H1 (cell line): ENCODE results near the gene CBLN3. TPM values are rescaled to one million over a fixed set of nuclear protein-coding genes. Genes with fewer than 3 reads are reported as not detected.

Source experiments
- CTCF ChIA-PET: fragments of 300-600 bp; sonication (Branson Sonifier 250); formaldehyde crosslinking; loops from one replicate; lab custom pipeline; 2021; ENCODE audit not compliant: partially characterized antibody; lab: Charles Lee
- POLR2A ChIA-PET: fragments of 300-600 bp; sonication (Branson Sonifier 250); formaldehyde crosslinking; loops from one replicate; lab custom pipeline; 2021; ENCODE audit warnings: inconsistent platforms; ENCODE audit not compliant: partially characterized antibody; lab: Charles Lee
- DNase-seq, 2 experiments: peaks; one replicate each; pipeline versions ENCODE4 v3.0.0 to v3.0.0-alpha.2; 2010 to 2022; ENCODE audit warnings: low spot score in 2 of 2, low read depth in 1 of 2, mixed read lengths in 1 of 2
- FAIRE-seq: peaks from 2 replicates; lab custom pipeline; 2011; peaks lifted over from hg19 to GRCh38; lab: Jason Lieb, UNC
- H2AFZ ChIP-seq: 2 replicates; pipeline ENCODE4 v1.8.1; 2012; ENCODE audit warnings: low read length, inconsistent platforms
- H2AK5ac ChIP-seq: 2 replicates; pipeline ENCODE4 v1.6.1; 2013; ENCODE audit warnings: low read depth, low read length
- H2BK120ac ChIP-seq: replicated peaks from 2 replicates; pipeline ENCODE3; 2013; ENCODE audit warnings: low read depth, low read length, inconsistent platforms
- H2BK12ac ChIP-seq: 2 replicates; pipeline ENCODE4 v1.6.1; 2013; ENCODE audit warnings: low read depth, low read length
- H2BK15ac ChIP-seq: 2 replicates; pipeline ENCODE4 v1.6.1; 2013; ENCODE audit warnings: low read length
- H2BK20ac ChIP-seq: 2 replicates; pipeline ENCODE4 v1.6.1; 2013; ENCODE audit warnings: low read length
- H2BK5ac ChIP-seq: 2 replicates; pipeline ENCODE4 v1.6.1; 2013; ENCODE audit warnings: low read depth, low read length
- H3K14ac ChIP-seq: 2 replicates; pipeline ENCODE4 v1.6.1; 2013; ENCODE audit warnings: inconsistent platforms; ENCODE audit not compliant: insufficient read length
- H3K18ac ChIP-seq: 2 replicates; pipeline ENCODE4 v1.6.1; 2013; ENCODE audit warnings: low read length; ENCODE audit errors: extremely low read depth
- H3K23ac ChIP-seq: 2 replicates; pipeline ENCODE4 v1.6.1; 2013; ENCODE audit warnings: inconsistent platforms; ENCODE audit not compliant: insufficient read length
- H3K23me2 ChIP-seq: 2 replicates; pipeline ENCODE4 v1.6.1; 2013; ENCODE audit warnings: low read depth, low read length
- H3K27ac ChIP-seq: 2 replicates; pipeline ENCODE4 v1.6.1; 2011; ENCODE audit warnings: low read depth, low read length, inconsistent platforms
- H3K27me3 ChIP-seq, 4 experiments: replicated peaks in 1 of 4; 1 replicate in 1 of 4; 2 replicates in 3 of 4; pipeline versions ENCODE4 v1.6.1 to v1.8.1; 2011 to 2013; ENCODE audit warnings: low read length in 3 of 4, mild to moderate bottlenecking in 3 of 4, inconsistent platforms in 2 of 4, mixed read lengths in 2 of 4, moderate library complexity in 1 of 4; ENCODE audit not compliant: control insufficient read depth in 3 of 4, insufficient read depth in 3 of 4; ENCODE audit errors: extremely low read depth in 1 of 4
- H3K36me3 ChIP-seq, 4 experiments: 2 replicates each; pipeline versions ENCODE4 v1.6.1 to v1.8.1; 2011 to 2013; ENCODE audit warnings: mild to moderate bottlenecking in 4 of 4, low read length in 3 of 4, moderate library complexity in 2 of 4, control low read depth in 1 of 4, inconsistent platforms in 1 of 4; ENCODE audit not compliant: insufficient read depth in 4 of 4, control insufficient read depth in 2 of 4
- H3K4ac ChIP-seq: replicated peaks from 2 replicates; pipeline ENCODE3; 2013; ENCODE audit warnings: low read length, low read depth, mixed read lengths, inconsistent platforms; ENCODE audit not compliant: insufficient read length
- H3K4me1 ChIP-seq, 4 experiments: replicated peaks in 1 of 4; 1 replicate in 1 of 4; 2 replicates in 3 of 4; pipeline versions ENCODE4 v1.6.1 to v1.8.1; 2011 to 2013; ENCODE audit warnings: low read length in 3 of 4, inconsistent platforms in 2 of 4, mixed read lengths in 1 of 4; ENCODE audit not compliant: insufficient read depth in 4 of 4, control insufficient read depth in 3 of 4
- H3K4me2 ChIP-seq, 2 experiments: 2 replicates each; pipeline versions ENCODE4 v1.6.1 to v1.8.1; 2011 to 2013; ENCODE audit warnings: low read depth in 2 of 2, low read length in 2 of 2, control low read depth in 1 of 2, inconsistent platforms in 1 of 2, mild to moderate bottlenecking in 1 of 2; ENCODE audit not compliant: insufficient read depth in 1 of 2
- H3K4me3 ChIP-seq, 4 experiments: fragments of 200-600, 300-600 bp in 1 of 4; sonication (generic), shearing (Covaris generic), sonication (Bioruptor Twin) in 1 of 4; 2 replicates each; pipeline versions ENCODE4 v1.5.1 to v1.8.1; 2011 to 2016; ENCODE audit warnings: low read length in 4 of 4, low read depth in 3 of 4, control low read depth in 2 of 4, inconsistent platforms in 2 of 4, mild to moderate bottlenecking in 2 of 4, mixed read lengths in 1 of 4, moderate library complexity in 1 of 4; ENCODE audit not compliant: insufficient read depth in 2 of 4; ENCODE audit errors: extremely low read depth in 1 of 4
- H3K56ac ChIP-seq: replicated peaks from 2 replicates; pipeline ENCODE3; 2013; ENCODE audit warnings: low read depth, mild to moderate bottlenecking, mixed read lengths, low read length, inconsistent platforms; ENCODE audit not compliant: insufficient read length
- H3K79me1 ChIP-seq: 2 replicates; pipeline ENCODE4 v1.6.1; 2013; ENCODE audit warnings: low read depth, low read length, control low read depth
- H3K79me2 ChIP-seq, 2 experiments: 2 replicates each; pipeline versions ENCODE4 v1.6.1 to v1.8.1; 2012 to 2013; ENCODE audit warnings: low read length in 2 of 2, mild to moderate bottlenecking in 2 of 2, inconsistent platforms in 1 of 2; ENCODE audit not compliant: insufficient read depth in 2 of 2, control insufficient read depth in 1 of 2
- H3K9ac ChIP-seq, 4 experiments: replicated peaks in 1 of 4; 1 replicate in 1 of 4; 2 replicates in 3 of 4; pipeline versions ENCODE4 v1.6.1 to v1.8.1; 2011 to 2013; ENCODE audit warnings: low read depth in 3 of 4, low read length in 3 of 4, control low read depth in 2 of 4, mild to moderate bottlenecking in 2 of 4, moderate library complexity in 2 of 4, inconsistent platforms in 1 of 4; ENCODE audit errors: extremely low read depth in 1 of 4
- H3K9me3 ChIP-seq, 2 experiments: 2 replicates each; pipeline versions ENCODE4 v1.6.1 to v1.8.1; 2012 to 2013; ENCODE audit warnings: mild to moderate bottlenecking in 2 of 2, moderate library complexity in 2 of 2, control low read depth in 1 of 2, inconsistent platforms in 1 of 2, low read depth in 1 of 2, low read length in 1 of 2, mixed read lengths in 1 of 2; ENCODE audit not compliant: insufficient read depth in 2 of 2
- H4K20me1 ChIP-seq, 2 experiments: replicated peaks in 1 of 2; 2 replicates each; pipeline versions ENCODE3 to v1.8.1; 2011 to 2013; ENCODE audit warnings: inconsistent platforms in 2 of 2, low read length in 2 of 2, mild to moderate bottlenecking in 1 of 2; ENCODE audit not compliant: insufficient read depth in 2 of 2, control insufficient read depth in 1 of 2
- H4K5ac ChIP-seq: 2 replicates; pipeline ENCODE4 v1.6.1; 2013; ENCODE audit warnings: low read length, low read depth, mixed read lengths, inconsistent platforms; ENCODE audit not compliant: insufficient read length
- H4K8ac ChIP-seq: 2 replicates; pipeline ENCODE4 v1.8.0; 2013; ENCODE audit warnings: mild to moderate bottlenecking, moderate library complexity, low read length, inconsistent platforms; ENCODE audit not compliant: insufficient read depth; ENCODE audit errors: extremely low read depth
- H4K91ac ChIP-seq: replicated peaks from 2 replicates; pipeline ENCODE3; 2013; ENCODE audit warnings: low read length, mixed read lengths, inconsistent platforms; ENCODE audit not compliant: insufficient read length
- CREB1 ChIP-seq: IDR thresholded peaks from 2 replicates; pipeline ENCODE4 v1.6.1; 2012; ENCODE audit warnings: inconsistent platforms
- EP300 ChIP-seq, 2 experiments: IDR thresholded peaks; 1 replicate in 1 of 2; 2 replicates in 1 of 2; pipeline ENCODE4 v1.6.1; 2011 to 2012; ENCODE audit warnings: low read depth in 2 of 2, low read length in 2 of 2, mild to moderate bottlenecking in 2 of 2, borderline replicate concordance in 1 of 2, inconsistent platforms in 1 of 2, moderate library complexity in 1 of 2
- HDAC2 ChIP-seq, 2 experiments: fragments of 300-600 bp in 1 of 2; sonication (generic) in 1 of 2; IDR thresholded peaks; 2 replicates each; pipeline ENCODE4 v1.6.1; 2011 to 2012; ENCODE audit warnings: low read depth in 2 of 2, low read length in 2 of 2, mild to moderate bottlenecking in 2 of 2, moderate library complexity in 2 of 2, borderline replicate concordance in 1 of 2, inconsistent platforms in 1 of 2
- POLR2A ChIP-seq, 2 experiments: IDR thresholded peaks; 1 replicate in 1 of 2; 2 replicates in 1 of 2; pipeline ENCODE4 v1.6.1; 2011; ENCODE audit warnings: low read depth in 2 of 2, low read length in 2 of 2, mild to moderate bottlenecking in 2 of 2; ENCODE audit errors: control extremely low read depth in 1 of 2
- RAD21 ChIP-seq, 2 experiments: IDR thresholded peaks in 1 of 2; conservative IDR thresholded peaks in 1 of 2; 2 replicates each; pipeline ENCODE4 v1.6.1; 2011; ENCODE audit warnings: low read depth in 2 of 2, low read length in 2 of 2, improper control_type of control experiment in 1 of 2, inconsistent platforms in 1 of 2, mild to moderate bottlenecking in 1 of 2, moderate library complexity in 1 of 2
- SIN3A ChIP-seq, 2 experiments: IDR thresholded peaks in 1 of 2; conservative IDR thresholded peaks in 1 of 2; 2 replicates each; pipeline ENCODE4 v1.6.1; 2011 to 2012; ENCODE audit warnings: low read length in 2 of 2, improper control_type of control experiment in 1 of 2, low read depth in 1 of 2, mild to moderate bottlenecking in 1 of 2
- SP1 ChIP-seq: IDR thresholded peaks from 2 replicates; pipeline ENCODE4 v1.6.1; 2011; ENCODE audit warnings: low read depth, low read length
- TBP ChIP-seq: IDR thresholded peaks from 2 replicates; pipeline ENCODE4 v1.6.1; 2011; ENCODE audit warnings: low read depth, low read length, improper control_type of control experiment
- TEAD4 ChIP-seq: IDR thresholded peaks from 2 replicates; pipeline ENCODE4 v1.6.1; 2012; ENCODE audit warnings: low read depth, low read length, inconsistent platforms, mixed read lengths
- WGBS, 2 experiments: shearing (Covaris generic) in 1 of 2; methylation state at CpG; one replicate each; pipeline versions ENCODE4 v1.1.6 to v1.1.7; 2013 to 2015; ENCODE audit warnings: low lambda C conversion rate in 2 of 2, mixed read lengths in 2 of 2, inconsistent platforms in 1 of 2, low coverage in 1 of 2, missing lambda C conversion rate in 1 of 2; ENCODE audit not compliant: insufficient replicate concordance in 2 of 2, insufficient coverage in 1 of 2, insufficient read length in 1 of 2; ENCODE audit errors: extremely low coverage in 1 of 2, missing lambda C conversion rate in 1 of 2; 5-methylcytosine and 5-hydroxymethylcytosine counted together
- polyA plus RNA-seq, 7 experiments: library from polyadenylated mRNA; depleted of rRNA in 3 of 7; stranded (reverse) in 5 of 7; unstranded in 2 of 7; fragments of >200 nt in 5 of 7; fragments of 200-250 nt in 2 of 7; gene quantifications; 1 replicate in 5 of 7; 2 replicates in 1 of 7; 4 replicates in 1 of 7; pipeline versions ENCODE4 v1.2.1 to v1.2.3, GENCODE V29; 2011 to 2013; ENCODE audit warnings: missing spikeins in 2 of 7, mixed read lengths in 2 of 7
- total RNA-seq: library from RNA; stranded (reverse); fragmentation: NEBNext Ultra II Directional; extraction: Animal tissue kit (Norgen Biotek cat#: 25700); gene quantifications from 2 replicates; pipeline ENCODE4 v1.2.1, GENCODE V29; 2021
- TF ChIP-seq, protein P1 (sequence below): IDR thresholded peaks from 2 replicates; pipeline ENCODE4 v1.6.1; 2011; ENCODE audit warnings: low read depth, mild to moderate bottlenecking, low read length; ENCODE audit not compliant: insufficient read depth

The CBLN3 gene
- total and polyA plus RNA-seq, 2 of the 8 experiments (the other 6 are each of a cell fraction or from before 2014, with no cell fraction given) = 0.54 to 1.00 TPM

DNA sequence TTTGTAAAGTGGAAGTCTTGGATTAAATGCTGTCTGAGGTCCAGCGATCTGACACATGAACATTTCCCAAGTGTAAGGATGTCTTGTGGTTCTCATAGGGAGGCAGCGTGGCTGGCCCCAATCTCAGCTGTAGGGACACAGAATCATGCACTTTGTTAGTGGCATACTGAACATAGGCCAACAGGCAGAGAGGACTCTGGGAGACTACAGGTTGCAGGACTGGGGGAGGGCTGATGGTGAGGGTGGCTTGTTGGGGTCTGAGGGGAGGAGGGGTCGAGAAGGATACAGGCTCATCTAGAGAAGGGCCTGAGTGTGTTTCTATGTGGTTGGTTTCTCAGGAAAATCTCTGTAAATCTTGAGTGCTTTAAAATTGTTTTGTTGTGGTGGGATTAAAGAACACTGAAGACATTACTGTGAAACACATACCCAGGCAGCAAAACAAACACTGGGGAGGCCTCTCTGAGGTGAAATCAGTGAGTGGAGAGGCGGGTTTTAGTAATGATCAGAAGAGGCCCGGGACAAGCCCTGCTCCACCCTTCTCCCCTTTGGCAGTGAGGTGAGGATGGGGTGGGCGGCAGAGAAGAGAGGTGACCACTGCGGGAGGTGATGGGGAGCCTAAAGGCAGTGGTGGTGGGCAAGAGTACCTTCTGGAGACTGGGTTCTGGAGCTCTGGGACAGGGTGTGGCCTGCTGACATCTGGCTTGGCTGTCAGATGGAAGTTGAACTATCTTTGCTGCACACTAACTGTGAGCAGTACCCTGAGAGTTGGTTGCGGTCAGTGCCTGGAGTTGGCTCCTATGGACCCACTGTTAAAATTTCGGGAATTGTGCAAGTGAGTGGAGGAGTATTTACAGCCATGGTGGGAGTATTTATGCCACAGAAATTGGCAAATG, 27.4 kb downstream of the CBLN3 start:
- Histone ChIP-seq H3K9me3 (no peaks in the 10 kb centered on the region), H3K23ac (no peak overlapping the region), H3K27me3 (no peaks in the 10 kb centered on the region), H2AFZ (no peak overlapping the region), H3K18ac (no peak overlapping the region), H3K56ac (no peak overlapping the region), H2BK12ac (no peak overlapping the region), H3K9ac (no peak overlapping the region), H4K91ac (no peak overlapping the region), H4K8ac (no peak overlapping the region), H3K14ac (no peak overlapping the region), H3K36me3 (no peaks in the 10 kb centered on the region), H3K23me2 (peaks cover 12% of the 10 kb centered on the region; the same call in 1 of the 2 replicates), H4K5ac (no peak overlapping the region), H2BK5ac (no peak overlapping the region), H2BK120ac (no peak overlapping the region), H2AK5ac (no peak overlapping the region; the same call in 1 of the 2 replicates), H4K20me1 (peaks cover 0 to 2% of the 10 kb centered on the region in 2 experiments), H2BK15ac (no peak overlapping the region), H3K4ac (no peak overlapping the region), H3K4me2 (no peak overlapping the region), H3K79me2 (no peaks in the 10 kb centered on the region), H3K4me3 (no peak overlapping the region), H3K79me1 (peaks cover 3% of the 10 kb centered on the region; the same call in 1 of the 2 replicates), H3K27ac (no peak overlapping the region), H3K4me1 (peaks cover 0 to 14% (median 10%) of the 10 kb centered on the region in 4 experiments), H2BK20ac (no peak overlapping the region)
- ChIA-PET POLR2A (interaction anchor here (2.3 kb wide), 1 partner anchor 10 kb away, joined by 5 read pairs; no protein-coding TSS in a partner anchor), CTCF (interaction anchor here (1.0 to 10.7 kb wide), 6 partner anchors 11 to 36 kb away, joined by 3 to 69 read pairs (median 10); no protein-coding TSS in a partner anchor)
- FAIRE-seq = no peak
- no peak for DNase-seq
- WGBS, 2 experiments = 63% methylated on average over 9 of the region's 9 CpGs; no CpG with 5 or more reads in 1 of the 2 experiments
- no peak for TF ChIP-seq EP300 (IDR thresholded peaks at IDR 0.05; ENCODE audit: borderline replicate concordance in 1 of 2, low read depth in 2 of 2, low read length in 2 of 2)
- TF ChIP-seq, protein P1, sequence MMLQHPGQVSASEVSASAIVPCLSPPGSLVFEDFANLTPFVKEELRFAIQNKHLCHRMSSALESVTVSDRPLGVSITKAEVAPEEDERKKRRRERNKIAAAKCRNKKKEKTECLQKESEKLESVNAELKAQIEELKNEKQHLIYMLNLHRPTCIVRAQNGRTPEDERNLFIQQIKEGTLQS = no peak
- TF ChIP-seq CREB1 = no peak
- no peak for TF ChIP-seq SP1
- TF ChIP-seq POLR2A (IDR thresholded peaks at IDR 0.05; ENCODE audit: control extremely low read depth in 1 of 2, low read depth in 2 of 2, low read length in 2 of 2) = no peak
- TF ChIP-seq HDAC2 (IDR thresholded peaks at IDR 0.05; ENCODE audit: borderline replicate concordance in 1 of 2, low read depth in 2 of 2, low read length in 2 of 2) = no peak
- TF ChIP-seq TEAD4 = no peak
- TF ChIP-seq RAD21 (IDR thresholded peaks at IDR 0.05 in 1 of 2, conservative IDR thresholded peaks at IDR 0.05 in 1 of 2; ENCODE audit: low read depth in 2 of 2, low read length in 2 of 2) = no peak
- no peak for TF ChIP-seq TBP
- no peak for TF ChIP-seq SIN3A (conservative IDR thresholded peaks at IDR 0.05 in 1 of 2, IDR thresholded peaks at IDR 0.05 in 1 of 2; ENCODE audit: low read depth in 1 of 2, low read length in 2 of 2)
